Glutamatergic neuron (in vitro differentiated cells): Measurements from ENCODE around the gene TMEM123. TPM values are rescaled to one million over a fixed set of nuclear protein-coding genes. Genes with fewer than 3 reads are reported as not detected.

Source experiments
- DNase-seq: peaks from one replicate; pipeline ENCODE4 v3.0.0; 2022
- H3K27ac Mint-ChIP-seq: one replicate; pipeline ENCODE4 v1.8.0; 2020; ENCODE audit warnings: mild to moderate bottlenecking, mixed read lengths, inconsistent platforms; ENCODE audit not compliant: unreplicated experiment
- H3K27me3 Mint-ChIP-seq: one replicate; pipeline ENCODE4 v1.8.0; 2020; ENCODE audit warnings: mild to moderate bottlenecking, moderate library complexity, mixed read lengths, inconsistent platforms; ENCODE audit not compliant: unreplicated experiment
- H3K36me3 Mint-ChIP-seq: one replicate; pipeline ENCODE4 v1.8.0; 2020; ENCODE audit warnings: mild to moderate bottlenecking, mixed read lengths, inconsistent platforms; ENCODE audit not compliant: unreplicated experiment
- H3K4me1 Mint-ChIP-seq: one replicate; pipeline ENCODE4 v1.8.0; 2020; ENCODE audit warnings: mild to moderate bottlenecking, low read depth, mixed read lengths, inconsistent platforms; ENCODE audit not compliant: unreplicated experiment
- H3K4me3 Mint-ChIP-seq: one replicate; pipeline ENCODE4 v1.8.0; 2020; ENCODE audit warnings: mild to moderate bottlenecking, mixed read lengths, inconsistent platforms; ENCODE audit not compliant: unreplicated experiment
- H3K9me3 Mint-ChIP-seq: one replicate; pipeline ENCODE4 v1.8.0; 2020; ENCODE audit warnings: mild to moderate bottlenecking, moderate library complexity, mixed read lengths, inconsistent platforms; ENCODE audit not compliant: unreplicated experiment
- total RNA-seq: library from RNA; stranded (reverse); fragmentation: NEBNext Ultra II Directional; extraction: Animal tissue kit (Norgen Biotek cat#: 25700); gene quantifications from one replicate; pipeline ENCODE4 v1.2.1, GENCODE V29; 2021; ENCODE audit not compliant: unreplicated experiment
- TF ChIP-seq, protein P1 (sequence below): fragments of 200-600 bp; sonication (generic); IDR thresholded peaks from one replicate; pipeline ENCODE4 v1.5.0; 2021; ENCODE audit not compliant: partially characterized antibody, unreplicated experiment

TMEM123 gene
- total RNA-seq, 1 donor from 2014 or later = 18.1 TPM

DNA sequence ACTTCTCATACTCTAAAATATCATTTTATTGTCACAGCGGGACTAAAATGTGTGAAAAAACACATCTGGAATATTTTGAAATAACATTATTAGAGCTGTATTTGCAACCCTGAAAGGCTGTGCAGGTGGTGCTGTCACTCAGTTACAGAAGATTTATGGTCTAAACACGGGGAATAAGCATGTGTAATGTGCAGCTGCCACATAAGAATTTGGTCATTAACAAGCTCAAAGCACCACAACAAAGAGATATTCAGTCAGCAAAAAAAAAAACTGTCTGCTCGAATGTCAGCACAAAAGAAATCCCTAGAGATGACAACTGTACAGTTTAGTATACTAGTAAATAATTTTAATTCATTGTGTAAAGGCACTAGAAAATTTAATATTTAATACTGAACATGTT is 31.3 kb downstream of the TMEM123 start:
- no peaks in the 10 kb centered on the region for H3K9me3 Mint-ChIP-seq
- H3K36me3 Mint-ChIP-seq = peaks cover 13% of the 10 kb centered on the region
- no peak overlapping the region for H3K27ac Mint-ChIP-seq
- no peak for DNase-seq
- TF ChIP-seq, protein P1, sequence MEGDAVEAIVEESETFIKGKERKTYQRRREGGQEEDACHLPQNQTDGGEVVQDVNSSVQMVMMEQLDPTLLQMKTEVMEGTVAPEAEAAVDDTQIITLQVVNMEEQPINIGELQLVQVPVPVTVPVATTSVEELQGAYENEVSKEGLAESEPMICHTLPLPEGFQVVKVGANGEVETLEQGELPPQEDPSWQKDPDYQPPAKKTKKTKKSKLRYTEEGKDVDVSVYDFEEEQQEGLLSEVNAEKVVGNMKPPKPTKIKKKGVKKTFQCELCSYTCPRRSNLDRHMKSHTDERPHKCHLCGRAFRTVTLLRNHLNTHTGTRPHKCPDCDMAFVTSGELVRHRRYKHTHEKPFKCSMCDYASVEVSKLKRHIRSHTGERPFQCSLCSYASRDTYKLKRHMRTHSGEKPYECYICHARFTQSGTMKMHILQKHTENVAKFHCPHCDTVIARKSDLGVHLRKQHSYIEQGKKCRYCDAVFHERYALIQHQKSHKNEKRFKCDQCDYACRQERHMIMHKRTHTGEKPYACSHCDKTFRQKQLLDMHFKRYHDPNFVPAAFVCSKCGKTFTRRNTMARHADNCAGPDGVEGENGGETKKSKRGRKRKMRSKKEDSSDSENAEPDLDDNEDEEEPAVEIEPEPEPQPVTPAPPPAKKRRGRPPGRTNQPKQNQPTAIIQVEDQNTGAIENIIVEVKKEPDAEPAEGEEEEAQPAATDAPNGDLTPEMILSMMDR = no peak
- H3K27me3 Mint-ChIP-seq = peaks cover 3% of the 10 kb centered on the region
- H3K4me1 Mint-ChIP-seq = peaks cover 3% of the 10 kb centered on the region
- H3K4me3 Mint-ChIP-seq = no peak overlapping the region

- TF ChIP-seq, protein P1 = no peak
- Mint-ChIP-seq H3K4me3 (no peak overlapping the region), H3K9me3 (no peaks in the 10 kb centered on the region), H3K27ac (no peak overlapping the region), H3K27me3 (peaks cover 3% of the 10 kb centered on the region), H3K36me3 (peaks cover 17% of the 10 kb centered on the region), H3K4me1 (peaks cover 3% of the 10 kb centered on the region)
- DNase-seq = no peak
Measured at GRCh38 chr11:102420547-102420946, 32.0 kb downstream of the TMEM123 start.

GRCh38 chr11:102419181-102419580 is 33.4 kb downstream of the TMEM123 start:
- TF ChIP-seq, protein P1 = no peak
- Mint-ChIP-seq H3K4me3 (no peak overlapping the region), H3K27ac (no peak overlapping the region), H3K27me3 (peaks cover 3% of the 10 kb centered on the region), H3K36me3 (peaks cover 20% of the 10 kb centered on the region), H3K9me3 (peaks cover 3% of the 10 kb centered on the region), H3K4me1 (peaks cover 3% of the 10 kb centered on the region)
- no peak for DNase-seq

DNA sequence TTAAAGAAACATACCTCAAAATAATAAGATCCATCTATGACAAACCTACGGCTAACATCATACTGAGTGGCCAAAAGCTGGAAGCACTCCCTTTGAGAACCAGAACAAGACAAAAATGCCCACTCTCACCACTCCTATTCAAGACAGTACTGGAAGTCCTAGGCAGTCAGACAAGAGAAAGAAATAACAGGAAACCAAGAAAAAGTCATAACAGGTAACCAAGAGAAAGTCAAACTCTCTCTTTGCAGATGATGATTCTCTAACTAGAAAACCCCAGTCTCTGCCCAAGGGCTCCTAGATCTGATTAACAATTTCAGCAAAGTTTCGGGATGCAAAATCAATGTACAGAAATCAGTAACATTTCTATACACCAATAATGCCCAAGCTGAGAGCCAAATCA is 35.6 kb downstream of the TMEM123 start:
- Mint-ChIP-seq H3K27me3 (peaks cover 3% of the 10 kb centered on the region), H3K4me3 (no peak overlapping the region), H3K9me3 (peaks cover 3% of the 10 kb centered on the region), H3K27ac (no peak overlapping the region), H3K36me3 (peaks cover 22% of the 10 kb centered on the region), H3K4me1 (peaks cover 3% of the 10 kb centered on the region)
- TF ChIP-seq, protein P1 = no peak
- DNase-seq = no peak

DNA sequence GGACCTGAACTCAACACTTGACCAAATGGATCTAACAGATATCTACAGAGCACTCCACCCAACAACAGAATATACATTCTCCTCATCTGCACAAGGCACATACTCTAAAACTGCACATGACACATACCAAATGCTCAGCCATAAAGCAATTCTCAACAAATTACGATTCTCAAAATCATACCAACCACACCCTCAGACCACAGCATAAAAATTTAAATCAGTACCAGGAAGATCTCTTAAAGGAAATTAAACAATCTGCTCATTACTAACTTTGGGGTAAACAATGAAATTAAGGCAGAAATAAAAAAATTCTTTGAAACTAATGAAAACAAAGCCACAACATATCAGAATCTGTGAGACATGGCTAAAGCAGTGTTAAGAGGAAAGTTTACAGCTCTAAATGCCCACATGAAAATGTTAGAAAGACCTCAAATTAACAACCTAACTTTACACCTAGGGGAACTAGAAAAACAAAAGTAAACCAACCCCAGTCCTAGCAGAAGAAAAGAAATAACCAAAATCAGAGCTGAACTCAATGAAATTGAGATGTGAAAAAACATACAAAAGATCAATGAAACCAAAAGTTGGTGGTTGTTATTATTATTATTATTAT is 37.2 kb downstream of the TMEM123 start:
- TF ChIP-seq, protein P1 = no peak
- no peak for DNase-seq
- peaks cover 22% of the 10 kb centered on the region for H3K36me3 Mint-ChIP-seq
- H3K27ac Mint-ChIP-seq = no peak overlapping the region
- peaks cover 3% of the 10 kb centered on the region for H3K27me3 Mint-ChIP-seq
- peaks cover 2% of the 10 kb centered on the region for H3K4me1 Mint-ChIP-seq
- H3K4me3 Mint-ChIP-seq = no peak overlapping the region
- peaks cover 3% of the 10 kb centered on the region for H3K9me3 Mint-ChIP-seq
